ENCODE measurements around the gene SEMA4B.
"Not testable (repeated sequence)": the region's sequence is repeated elsewhere in the genome, so short reads cannot be mapped to it uniquely, and the experiment has no call there.

SEMA4B gene, protein sequence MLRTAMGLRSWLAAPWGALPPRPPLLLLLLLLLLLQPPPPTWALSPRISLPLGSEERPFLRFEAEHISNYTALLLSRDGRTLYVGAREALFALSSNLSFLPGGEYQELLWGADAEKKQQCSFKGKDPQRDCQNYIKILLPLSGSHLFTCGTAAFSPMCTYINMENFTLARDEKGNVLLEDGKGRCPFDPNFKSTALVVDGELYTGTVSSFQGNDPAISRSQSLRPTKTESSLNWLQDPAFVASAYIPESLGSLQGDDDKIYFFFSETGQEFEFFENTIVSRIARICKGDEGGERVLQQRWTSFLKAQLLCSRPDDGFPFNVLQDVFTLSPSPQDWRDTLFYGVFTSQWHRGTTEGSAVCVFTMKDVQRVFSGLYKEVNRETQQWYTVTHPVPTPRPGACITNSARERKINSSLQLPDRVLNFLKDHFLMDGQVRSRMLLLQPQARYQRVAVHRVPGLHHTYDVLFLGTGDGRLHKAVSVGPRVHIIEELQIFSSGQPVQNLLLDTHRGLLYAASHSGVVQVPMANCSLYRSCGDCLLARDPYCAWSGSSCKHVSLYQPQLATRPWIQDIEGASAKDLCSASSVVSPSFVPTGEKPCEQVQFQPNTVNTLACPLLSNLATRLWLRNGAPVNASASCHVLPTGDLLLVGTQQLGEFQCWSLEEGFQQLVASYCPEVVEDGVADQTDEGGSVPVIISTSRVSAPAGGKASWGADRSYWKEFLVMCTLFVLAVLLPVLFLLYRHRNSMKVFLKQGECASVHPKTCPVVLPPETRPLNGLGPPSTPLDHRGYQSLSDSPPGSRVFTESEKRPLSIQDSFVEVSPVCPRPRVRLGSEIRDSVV

DNA sequence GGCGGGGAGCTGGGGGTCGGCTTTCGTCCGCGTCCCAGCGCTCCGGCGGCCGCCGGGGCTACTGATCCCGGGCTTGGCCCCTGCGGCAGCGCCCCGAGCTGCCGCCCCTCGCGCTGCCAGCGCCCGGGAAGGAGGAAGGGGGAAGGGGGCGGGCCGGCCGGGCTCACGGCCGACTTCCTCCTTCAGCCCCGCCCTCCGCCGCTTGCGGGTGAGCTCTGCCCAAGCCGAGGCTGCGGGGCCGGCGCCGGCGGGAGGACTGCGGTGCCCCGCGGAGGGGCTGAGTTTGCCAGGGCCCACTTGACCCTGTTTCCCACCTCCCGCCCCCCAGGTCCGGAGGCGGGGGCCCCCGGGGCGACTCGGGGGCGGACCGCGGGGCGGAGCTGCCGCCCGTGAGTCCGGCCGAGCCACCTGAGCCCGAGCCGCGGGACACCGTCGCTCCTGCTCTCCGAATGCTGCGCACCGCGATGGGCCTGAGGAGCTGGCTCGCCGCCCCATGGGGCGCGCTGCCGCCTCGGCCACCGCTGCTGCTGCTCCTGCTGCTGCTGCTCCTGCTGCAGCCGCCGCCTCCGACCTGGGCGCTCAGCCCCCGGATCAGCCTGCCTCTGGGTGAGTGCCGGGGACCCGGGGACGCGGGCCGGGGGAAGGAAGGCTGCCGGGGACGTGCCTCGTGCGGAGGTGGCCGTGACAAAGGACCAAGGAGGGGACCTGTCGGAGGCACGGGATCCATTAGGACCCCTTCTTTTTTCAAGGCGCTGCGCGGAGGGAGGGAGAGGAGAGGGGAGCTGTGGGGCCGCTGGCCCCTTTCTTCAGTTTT lies at the start of gene SEMA4B:
Gene SEMA4B, plus strand, starts transcription at position 201 of the 814 bp plus-strand sequence. Its CDS starts 249 bp downstream, at position 450.
- DNase-seq = peak; percentile 55

DNA sequence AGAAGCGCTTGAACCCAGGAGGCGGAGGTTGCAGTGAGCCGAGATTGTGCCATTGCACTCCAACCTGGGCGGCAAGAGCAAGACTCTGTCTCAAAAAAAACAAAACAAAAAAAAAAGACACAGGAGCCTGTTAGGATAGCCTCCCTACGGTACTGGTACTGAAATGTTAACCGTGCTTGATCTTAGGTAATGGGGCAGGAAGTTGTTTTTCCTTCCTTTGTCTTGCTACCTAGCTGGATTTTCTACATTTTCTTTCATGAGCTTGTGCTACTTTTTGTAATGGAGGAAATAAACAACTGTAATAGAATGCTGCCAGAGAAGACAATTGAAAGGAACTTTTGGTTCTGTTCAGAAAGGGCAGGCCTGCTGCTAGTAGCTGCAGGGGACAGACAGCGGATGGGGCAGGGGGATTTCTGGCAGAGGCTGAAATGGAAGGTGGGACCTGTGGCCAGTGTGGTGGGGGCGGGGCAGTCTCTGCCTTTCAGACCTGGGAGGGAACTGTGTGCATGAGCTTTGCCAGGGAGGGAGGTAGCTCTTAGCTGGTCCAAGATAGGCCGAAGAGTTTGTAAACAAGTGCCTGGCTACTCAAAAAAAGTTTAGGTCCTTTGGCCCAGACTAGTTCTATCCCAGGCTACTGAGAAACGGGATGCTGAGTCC lies 49.0 kb upstream of the SEMA4B start:
- DNase-seq = no peak

DNA sequence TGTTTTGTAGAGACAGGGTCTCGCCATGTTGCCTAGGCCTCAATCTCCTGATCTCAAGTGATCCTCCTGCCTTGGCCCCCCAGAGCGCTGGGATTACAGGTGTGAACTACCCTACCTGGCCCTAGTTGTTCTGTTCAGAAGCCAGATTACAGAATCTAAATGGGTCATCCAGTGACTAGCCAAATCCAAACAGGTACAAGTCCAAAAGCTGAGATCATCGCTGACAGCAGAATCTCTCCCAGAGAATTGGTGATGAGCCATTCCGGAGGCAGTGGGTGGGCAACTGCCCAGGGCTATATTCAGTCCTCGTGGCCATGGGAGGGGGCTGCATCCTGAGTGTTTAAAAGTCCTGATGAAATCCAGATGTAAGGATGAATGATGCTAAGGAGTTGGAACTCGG lies 47.5 kb upstream of the SEMA4B start:
- DNase-seq = no peak

DNA sequence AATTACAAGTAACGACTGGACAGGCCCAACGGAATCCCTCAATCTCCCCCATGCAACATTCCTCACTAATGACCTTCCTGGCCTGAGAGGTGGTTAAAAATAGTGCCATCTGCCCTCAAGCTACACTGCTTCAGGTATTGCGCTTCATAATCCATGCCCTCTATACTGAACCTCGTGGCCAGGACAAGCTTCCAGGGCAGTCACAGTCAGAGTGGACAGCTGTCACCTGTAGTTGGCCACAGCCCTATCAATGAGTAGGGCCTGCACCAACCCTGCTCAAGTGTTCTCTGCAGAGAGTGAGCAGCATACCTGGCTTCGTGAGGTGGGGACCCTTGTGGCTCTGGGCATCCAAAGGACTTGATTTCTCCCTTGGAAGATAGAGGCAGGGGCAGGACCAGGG lies 46.9 kb upstream of the SEMA4B start:
- no peak for DNase-seq

DNA sequence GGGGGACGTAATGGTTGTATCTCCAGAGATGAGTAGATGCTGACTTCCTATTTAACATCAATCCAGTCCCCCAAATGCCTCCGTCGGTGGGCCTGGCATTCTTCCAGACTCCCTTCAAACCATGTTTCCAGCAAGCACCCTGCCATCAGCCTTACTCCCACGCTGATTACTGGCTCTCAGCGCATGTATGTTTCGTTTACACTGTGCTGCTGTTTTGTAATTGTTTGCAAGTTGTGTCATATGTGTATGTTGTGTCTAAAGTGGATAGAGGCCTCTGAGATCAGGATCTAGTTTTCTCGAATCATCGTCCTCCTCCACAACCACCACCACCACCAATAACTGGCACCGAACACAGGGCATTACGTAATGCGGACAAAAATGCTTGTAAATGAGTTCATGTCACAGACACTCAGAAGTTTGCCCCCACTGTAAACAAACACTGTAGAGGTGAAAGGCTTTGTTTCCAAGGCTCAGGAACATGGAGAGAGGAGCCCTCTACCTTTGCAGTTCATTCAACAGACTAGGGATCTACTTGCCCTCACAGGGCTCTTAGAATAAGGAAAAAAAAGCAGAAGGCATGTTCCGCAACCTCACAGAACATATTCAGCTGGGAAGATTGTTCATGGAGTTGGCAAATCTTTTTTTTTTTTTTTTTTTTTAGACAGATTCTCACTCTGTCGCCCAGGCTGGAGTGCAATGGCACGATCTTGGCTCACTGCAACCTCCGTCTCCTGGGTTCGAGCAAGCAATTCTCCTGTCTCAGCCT lies 46.1 kb upstream of the SEMA4B start:
- no peak for DNase-seq

DNA sequence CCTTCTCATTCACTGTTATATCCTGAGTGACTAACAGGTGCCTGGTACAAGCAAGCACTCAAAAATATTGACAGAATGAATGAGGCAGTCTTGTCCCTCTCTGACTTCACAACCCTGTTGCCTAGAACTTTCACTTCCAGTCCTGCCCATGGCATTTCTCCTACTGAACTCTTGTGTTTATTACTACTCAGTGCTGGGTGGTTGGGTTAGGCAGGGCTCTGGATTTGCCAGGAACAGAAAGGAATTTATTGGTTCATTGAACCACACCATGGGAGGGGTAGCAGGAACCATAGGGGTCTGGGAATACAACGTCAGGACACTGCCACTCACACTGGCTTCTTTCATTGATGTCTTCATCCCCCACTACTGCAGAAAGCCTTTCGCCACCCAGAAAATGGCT lies 41.9 kb upstream of the SEMA4B start:
- DNase-seq = no peak

DNA sequence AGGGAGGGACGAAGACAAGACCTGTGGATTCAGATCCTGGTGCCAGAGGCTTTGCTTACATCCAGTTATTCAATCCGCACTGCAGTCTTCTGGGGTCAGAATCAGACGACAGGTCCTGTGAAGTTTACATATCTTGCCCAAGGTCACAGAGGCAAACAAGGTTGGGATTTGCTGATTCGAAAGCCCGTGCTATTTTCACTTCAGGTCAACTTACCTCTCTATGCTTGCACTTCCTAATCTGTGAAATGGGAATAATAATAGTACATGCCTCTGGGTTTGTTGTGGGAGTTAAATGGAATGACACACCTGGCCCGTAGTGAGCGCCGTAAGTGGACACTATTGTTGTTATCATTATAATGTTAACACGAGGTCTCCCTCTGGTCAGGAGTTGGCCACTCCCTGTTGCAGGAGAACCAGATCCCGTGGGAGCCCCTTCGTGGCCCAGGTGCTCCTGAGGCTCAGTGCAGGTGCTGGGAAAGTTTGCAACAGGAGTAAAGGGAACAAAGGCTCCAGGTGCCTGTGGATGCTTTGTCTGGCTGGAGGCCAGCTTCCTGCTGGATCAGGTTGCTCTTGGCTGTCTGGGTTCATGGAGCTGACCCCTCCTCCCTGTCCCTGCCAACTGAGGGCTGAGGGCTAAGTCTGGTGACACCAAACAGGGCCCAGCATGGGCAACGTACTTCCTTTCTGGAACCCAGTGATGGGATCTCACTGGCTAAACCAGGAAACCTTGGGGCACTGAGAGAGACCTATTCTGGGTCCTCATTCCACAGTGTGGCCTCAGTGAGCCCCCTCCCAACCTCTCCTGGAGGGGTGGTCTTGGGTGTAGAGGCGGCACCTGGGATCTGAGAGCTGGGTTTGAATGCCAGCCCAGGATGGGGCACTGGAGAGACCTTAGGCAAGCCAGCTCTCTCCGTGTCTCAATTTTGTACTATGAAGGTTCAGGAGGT lies 40.1 kb upstream of the SEMA4B start:
- DNase-seq = no peak

DNA sequence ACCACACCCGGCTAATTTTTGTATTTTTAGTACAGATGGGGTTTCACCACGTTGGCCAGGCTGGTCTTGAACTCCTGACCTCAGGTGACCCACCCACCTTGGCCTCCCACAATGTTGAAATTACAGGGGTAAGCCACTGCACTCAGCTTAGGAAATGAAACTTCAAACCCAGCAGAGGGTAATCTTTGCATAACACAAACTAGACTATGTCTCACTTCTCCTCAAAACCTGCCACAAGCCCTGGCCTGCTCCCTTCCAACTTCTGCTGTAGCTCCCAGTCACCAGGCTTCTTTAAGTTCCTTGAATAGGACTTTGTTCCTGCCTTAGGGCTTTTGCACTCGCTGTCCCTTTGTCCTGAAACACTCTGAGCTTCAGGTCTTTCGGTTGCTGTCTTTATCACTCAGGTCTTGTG lies 39.2 kb upstream of the SEMA4B start:
- no peak for DNase-seq

DNA sequence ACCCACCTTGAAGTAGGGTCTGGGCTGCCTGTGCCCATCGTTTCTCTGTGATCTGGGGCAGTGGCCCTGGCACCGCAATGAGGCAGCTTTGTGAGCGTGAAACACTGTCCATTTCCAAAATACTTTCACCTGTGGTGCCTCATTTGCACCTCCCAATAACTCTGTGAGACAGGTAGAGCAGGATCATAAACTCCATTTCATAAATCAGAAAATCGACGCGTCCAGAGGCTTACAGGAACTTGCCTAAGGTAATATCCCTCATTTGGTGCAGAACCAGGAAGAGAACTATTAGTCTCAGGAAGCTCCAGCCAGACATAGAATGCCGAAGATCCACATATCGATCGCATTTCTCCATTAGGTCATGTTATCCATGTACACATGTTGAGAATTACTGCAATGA lies 38.2 kb upstream of the SEMA4B start:
- DNase-seq = no peak

DNA sequence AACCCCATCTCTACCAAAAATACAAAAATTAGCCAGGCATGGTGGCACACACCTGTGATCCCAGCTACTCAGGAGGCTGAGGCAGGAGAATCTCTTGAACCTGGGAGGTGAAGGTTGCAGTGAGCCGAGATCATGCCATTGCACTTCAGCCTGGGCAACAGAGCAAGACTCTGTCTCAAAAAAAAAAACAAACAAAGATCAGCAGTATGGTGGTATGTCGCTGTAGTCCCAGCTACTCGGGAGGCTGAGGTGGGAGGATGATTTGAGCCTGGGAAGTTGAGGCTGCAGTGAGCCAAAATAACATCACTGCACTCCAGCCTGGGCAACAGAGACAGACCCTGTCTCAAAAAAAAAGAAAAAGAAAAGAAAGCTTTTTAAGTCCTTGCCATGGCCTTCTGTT lies 36.9 kb upstream of the SEMA4B start:
- not testable (repeated sequence) for DNase-seq

DNA sequence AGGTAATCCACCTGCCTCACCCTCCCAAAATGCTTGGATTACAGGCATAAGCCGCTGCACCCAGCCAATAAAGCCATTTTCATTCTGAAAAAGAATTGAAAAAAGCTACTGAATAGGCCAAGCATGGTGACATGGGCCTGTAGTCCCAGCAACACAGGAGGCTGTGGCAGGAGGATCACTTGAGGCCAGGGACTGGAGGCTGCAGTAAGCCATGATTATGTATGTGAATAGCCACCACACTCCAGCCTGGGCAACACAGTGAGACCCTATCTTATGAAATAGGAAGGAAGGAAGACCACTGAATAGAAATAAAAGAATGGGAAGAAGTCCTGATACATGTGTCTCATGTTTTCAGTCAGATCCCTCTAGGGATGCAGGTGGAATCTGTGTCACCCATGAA lies 36.0 kb upstream of the SEMA4B start:
- DNase-seq = no peak

DNA sequence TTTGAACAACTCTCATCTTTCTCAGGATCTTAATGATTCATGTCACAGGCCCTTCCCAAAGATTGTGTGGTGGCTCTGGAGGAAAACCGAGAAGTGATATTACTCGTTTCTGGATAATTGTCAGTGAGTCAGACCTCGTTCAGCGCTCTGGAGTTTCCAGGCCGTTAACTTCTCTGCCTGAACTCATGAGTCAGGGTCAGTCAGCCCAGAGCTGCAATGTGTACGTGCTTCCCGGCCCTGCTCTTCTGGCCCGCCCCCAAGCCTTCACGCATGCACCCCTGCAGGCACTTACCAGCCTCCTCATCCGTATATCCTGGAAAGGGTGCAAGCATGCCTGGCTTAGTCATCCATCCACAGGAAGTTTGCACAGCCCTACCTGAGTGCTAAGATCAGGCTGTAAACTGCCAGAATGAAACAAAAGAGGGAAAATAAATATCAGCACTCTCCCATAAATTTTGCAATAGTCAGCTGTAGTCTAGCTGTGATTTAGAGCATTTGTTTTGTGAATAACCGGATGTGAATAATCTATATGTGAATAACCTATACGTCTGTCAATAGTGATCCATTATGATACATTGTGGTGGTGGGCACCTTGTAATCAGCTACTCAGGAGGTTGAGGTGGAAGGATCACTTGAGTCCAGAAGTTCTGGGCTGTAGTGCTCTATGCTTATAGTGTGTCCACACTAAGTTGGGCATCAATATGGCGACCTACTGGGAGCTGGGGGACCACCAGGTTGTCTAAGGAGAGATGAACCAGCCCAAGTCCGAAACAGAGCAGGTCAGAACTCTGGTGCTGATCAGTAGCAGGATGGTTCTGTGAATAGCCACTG lies 35.3 kb upstream of the SEMA4B start:
- peak; percentile 78 for DNase-seq

DNA sequence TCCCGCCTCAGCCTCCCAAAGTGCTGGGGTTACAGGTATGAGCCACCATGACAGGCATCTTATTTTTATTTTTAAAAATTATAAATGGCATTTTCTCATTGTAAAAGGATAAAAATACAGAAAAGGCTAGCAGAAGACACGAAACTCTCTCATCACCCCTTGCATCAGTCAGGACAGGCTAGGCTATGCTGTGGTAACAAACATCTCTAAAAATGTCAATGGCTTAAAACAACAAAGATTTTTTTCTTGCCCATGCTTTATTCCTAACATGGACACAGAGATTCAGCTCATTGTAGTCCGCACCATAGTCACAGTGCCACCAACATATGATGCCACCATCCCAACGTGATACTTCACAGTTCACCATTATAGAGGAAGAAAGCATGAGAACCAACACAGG lies 34.0 kb upstream of the SEMA4B start:
- DNase-seq = no peak

DNA sequence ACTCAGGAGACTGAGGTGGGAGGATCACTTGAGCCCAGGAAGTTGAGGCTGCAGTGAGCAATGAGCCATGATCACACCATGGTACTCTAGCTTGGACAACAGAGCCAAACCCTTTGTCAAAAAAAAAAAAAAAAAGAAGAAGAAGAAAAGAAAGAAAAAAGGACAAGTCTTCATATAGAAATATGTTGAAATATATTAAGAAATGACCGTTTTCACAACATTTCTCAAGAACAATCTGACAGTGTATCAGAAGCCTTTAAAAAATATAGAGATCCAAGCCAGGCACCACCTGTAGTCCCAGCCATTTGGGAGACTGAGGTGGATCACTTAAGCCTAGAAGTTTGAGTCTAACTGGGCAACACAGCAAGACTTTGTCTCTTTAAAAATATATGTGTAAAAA lies 29.5 kb upstream of the SEMA4B start:
- no peak for DNase-seq

DNA sequence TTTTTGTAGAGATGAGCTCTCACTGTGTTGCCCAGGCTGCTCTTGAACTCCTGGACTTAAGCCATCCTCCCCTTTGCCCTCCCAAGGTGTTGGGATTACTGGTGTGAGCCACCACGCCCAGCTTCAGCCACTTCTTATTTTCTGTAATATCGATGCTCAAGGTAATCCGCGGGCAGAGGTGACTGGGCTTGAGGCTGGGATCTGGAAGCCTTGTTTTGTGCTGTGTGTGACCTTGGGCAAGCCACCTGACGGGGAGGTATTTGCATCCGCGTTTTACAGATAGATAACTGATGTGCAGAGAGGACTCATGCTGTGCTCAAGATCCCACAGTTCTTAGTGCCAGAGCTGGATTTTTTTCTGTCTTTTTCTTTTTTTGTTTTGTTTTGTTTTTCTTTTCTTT lies 27.8 kb upstream of the SEMA4B start:
- no peak for DNase-seq

DNA sequence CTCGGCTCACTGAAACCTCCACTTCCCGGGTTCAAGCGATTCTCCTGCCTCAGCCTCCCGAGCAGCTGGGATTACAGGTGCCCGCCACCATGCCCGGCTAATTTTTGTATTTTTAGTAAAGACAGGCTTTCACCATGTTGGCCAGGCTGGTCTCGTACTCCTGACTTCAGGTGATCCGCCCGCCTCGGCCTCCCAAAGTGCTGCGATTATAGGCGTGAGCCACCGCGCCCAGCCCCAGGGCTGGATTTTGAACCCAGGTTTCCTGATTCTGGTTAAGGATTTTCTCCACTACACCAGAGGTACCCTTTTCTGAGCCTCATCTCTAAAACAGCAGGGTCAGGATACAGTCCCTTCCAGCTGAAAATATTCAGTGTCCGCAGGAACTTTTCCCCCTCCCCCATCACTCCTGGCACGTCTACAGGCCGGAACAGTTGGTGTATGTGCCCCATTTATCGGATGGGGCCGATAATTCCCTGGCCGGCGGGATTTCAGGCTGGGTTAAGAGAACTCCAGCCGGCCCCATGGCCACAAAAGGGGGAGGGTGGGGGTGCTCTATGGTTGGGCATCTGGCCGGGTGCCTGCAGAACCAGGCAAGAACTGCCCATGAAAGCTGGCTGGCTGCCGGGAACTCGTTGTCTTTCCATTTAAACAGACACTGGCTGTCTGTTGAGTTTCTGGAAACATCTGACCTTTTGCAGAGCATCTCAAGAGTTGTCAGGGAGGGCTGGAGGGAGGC lies 26.8 kb upstream of the SEMA4B start:
- no peak for DNase-seq

DNA sequence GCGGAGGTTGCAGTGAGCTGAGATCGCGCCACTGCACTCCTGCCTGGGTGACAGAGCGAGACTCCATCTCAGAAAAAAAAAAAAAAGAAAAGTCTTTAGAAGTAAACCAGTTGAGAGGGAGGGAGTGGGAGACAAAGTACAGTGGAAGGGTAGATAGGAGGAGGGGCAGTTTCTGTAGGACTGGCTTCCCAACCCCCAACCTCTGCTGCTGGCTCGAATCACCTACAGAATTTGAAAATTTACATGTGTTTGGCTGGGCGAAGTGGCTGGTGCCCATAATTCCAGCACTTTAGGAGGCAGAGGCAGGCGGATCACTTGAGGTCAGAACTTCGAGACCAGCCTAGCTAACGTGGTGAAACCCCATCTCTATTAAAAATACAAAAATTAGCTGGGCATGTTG lies 24.1 kb upstream of the SEMA4B start:
- DNase-seq = no peak

DNA sequence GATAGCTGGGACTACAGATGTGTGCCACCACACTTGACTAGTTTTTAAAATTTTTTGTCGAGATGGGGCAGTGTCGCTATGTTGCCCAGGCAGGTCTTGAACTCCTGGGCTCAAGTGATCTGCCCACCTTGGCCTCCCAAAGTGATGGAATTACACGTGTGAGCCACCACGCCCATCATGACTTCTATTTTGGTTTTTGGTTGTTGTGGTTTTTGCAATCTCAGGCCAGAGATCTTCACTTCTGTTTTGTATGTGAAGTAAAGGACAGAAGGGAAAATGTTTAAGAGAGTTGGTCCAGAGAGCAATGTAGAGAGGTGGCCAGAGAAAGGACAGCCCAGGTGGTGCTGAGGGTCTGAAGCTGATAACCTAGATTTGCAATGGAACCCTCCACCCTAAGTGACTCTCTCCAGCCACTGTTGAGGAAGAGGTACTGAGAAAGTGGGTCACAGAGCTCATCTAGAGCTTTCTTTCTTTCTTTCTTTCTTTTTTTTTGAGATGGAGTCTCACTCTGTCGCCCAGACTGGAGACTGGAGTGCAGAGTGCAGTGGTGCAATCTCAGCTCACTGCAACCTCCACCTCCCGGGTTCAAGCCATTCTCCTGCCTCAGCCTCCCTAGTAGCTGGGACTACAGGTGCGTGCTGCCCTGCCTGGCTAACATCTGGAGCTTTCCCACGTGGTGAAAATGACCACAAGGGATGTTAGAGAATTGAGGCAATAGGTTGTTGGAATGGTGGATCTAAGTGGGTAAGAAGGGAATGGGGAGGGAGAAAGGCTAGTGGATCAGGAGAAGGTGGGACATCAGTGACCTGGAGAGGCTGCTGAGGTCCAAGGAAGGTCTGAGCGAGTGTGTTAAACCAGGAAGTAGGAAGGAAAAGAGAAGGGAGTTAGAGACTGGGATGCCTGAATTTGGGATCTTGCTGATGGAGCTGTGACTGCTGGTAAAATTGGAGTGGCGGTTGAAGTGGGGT lies 22.4 kb upstream of the SEMA4B start:
- DNase-seq = no peak

Data from stimulated activated CD4-positive, alpha-beta T cell treated with anti-CD3 and anti-CD28 coated beads, Interleukin-1b, Interleukin-23, amount 100 ng/mL, for 48 hours (primary cell).